Measurements from ENCODE around the gene GABRB2. TPM values are rescaled to one million over a fixed set of nuclear protein-coding genes. Genes with fewer than 3 reads are reported as not detected.
A peak's percentile ranks its signal among the peaks of the same experiment; 100 is the strongest.

Gene GABRB2
- total RNA-seq, 1 donor from 2014 or later = not detected

DNA sequence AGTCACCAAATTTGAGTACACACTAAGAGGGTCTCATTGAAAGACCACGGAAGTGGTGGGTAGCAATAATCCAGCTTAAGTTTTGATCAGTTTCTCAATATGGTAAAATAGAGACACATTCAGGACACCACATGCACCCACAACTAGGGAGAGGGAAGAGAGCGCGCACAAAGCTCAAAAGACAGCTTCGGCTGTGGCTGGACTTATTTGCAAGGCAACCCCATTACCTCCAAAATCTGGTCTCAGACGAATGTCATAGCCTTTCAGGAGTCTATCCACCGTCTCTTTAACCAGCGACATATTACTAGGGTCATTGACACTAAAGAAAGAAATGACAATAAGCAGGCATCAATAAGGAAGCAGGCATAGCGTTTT, 443 bp downstream of the GABRB2 start:
- Mint-ChIP-seq H3K4me1 (ENCODE audit: unreplicated experiment) (peaks cover 21% of the 10 kb centered on the region), H3K9me3 (ENCODE audit: unreplicated experiment) (peaks cover 5% of the 10 kb centered on the region), H3K27me3 (ENCODE audit: unreplicated experiment) (peaks cover 50% of the 10 kb centered on the region), H3K4me3 (ENCODE audit: unreplicated experiment) (peak overlapping the region; percentile 74), H3K27ac (ENCODE audit: unreplicated experiment) (no peak overlapping the region), H3K36me3 (ENCODE audit: unreplicated experiment) (no peaks in the 10 kb centered on the region)
- DNase-seq (ENCODE audit: extremely low spot score, unreplicated experiment) = no peak
- TF ChIP-seq, protein P1, sequence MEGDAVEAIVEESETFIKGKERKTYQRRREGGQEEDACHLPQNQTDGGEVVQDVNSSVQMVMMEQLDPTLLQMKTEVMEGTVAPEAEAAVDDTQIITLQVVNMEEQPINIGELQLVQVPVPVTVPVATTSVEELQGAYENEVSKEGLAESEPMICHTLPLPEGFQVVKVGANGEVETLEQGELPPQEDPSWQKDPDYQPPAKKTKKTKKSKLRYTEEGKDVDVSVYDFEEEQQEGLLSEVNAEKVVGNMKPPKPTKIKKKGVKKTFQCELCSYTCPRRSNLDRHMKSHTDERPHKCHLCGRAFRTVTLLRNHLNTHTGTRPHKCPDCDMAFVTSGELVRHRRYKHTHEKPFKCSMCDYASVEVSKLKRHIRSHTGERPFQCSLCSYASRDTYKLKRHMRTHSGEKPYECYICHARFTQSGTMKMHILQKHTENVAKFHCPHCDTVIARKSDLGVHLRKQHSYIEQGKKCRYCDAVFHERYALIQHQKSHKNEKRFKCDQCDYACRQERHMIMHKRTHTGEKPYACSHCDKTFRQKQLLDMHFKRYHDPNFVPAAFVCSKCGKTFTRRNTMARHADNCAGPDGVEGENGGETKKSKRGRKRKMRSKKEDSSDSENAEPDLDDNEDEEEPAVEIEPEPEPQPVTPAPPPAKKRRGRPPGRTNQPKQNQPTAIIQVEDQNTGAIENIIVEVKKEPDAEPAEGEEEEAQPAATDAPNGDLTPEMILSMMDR (IDR thresholded peaks at IDR 0.05) = no peak

DNA sequence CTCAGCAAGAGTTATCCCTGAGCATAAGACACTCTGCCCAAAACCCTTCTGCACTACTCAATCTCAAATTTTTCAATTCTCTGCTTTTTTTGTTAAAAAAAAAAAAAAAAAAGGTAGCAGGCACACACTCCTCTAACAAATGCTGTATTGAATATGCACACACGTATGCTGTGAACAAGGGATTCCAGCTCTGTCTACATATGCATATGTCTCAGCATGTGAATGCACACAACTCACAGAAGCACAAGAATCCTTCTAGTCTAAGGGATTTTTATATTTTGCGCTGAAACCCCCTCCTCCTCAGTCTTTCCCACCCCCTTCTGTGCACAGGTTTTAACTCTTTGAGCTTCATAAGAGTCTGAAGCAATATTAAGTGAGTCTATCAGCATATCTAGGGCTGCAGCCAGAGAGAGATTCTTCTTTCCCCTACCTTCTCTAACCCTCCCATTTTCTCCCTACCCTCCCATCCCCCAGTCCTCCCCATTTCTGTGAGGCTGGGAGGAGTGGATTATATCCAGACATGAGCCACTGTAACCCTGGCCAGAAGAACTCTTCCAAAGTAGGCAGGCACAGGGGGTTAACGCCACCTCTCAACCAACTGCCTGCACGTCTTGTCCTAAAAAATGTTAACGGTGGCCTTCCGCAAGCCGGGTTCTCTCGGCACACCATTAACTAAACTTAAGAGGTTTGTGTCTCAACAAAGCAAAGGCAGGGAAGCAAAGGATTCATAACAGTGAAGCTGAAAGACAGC, 1.0 kb downstream of the GABRB2 start:
- TF ChIP-seq, protein P1 (IDR thresholded peaks at IDR 0.05) = no peak
- Mint-ChIP-seq H3K27me3 (ENCODE audit: unreplicated experiment) (peaks cover 50% of the 10 kb centered on the region), H3K4me3 (ENCODE audit: unreplicated experiment) (no peak overlapping the region), H3K27ac (ENCODE audit: unreplicated experiment) (no peak overlapping the region), H3K4me1 (ENCODE audit: unreplicated experiment) (peaks cover 21% of the 10 kb centered on the region), H3K9me3 (ENCODE audit: unreplicated experiment) (no peaks in the 10 kb centered on the region), H3K36me3 (ENCODE audit: unreplicated experiment) (no peaks in the 10 kb centered on the region)
- DNase-seq (ENCODE audit: extremely low spot score, unreplicated experiment) = no peak

GRCh38 chr5:161544350-161544765, 2.2 kb downstream of the GABRB2 start:
- peaks cover 48% of the 10 kb centered on the region for H3K27me3 Mint-ChIP-seq (ENCODE audit: unreplicated experiment)
- H3K36me3 Mint-ChIP-seq (ENCODE audit: unreplicated experiment) = no peaks in the 10 kb centered on the region
- DNase-seq (ENCODE audit: extremely low spot score, unreplicated experiment) = no peak
- peaks cover 21% of the 10 kb centered on the region for H3K4me1 Mint-ChIP-seq (ENCODE audit: unreplicated experiment)
- H3K27ac Mint-ChIP-seq (ENCODE audit: unreplicated experiment) = no peak overlapping the region
- no peaks in the 10 kb centered on the region for H3K9me3 Mint-ChIP-seq (ENCODE audit: unreplicated experiment)
- H3K4me3 Mint-ChIP-seq (ENCODE audit: unreplicated experiment) = no peak overlapping the region
- TF ChIP-seq, protein P1 (IDR thresholded peaks at IDR 0.05) = peak; percentile 82

DNA sequence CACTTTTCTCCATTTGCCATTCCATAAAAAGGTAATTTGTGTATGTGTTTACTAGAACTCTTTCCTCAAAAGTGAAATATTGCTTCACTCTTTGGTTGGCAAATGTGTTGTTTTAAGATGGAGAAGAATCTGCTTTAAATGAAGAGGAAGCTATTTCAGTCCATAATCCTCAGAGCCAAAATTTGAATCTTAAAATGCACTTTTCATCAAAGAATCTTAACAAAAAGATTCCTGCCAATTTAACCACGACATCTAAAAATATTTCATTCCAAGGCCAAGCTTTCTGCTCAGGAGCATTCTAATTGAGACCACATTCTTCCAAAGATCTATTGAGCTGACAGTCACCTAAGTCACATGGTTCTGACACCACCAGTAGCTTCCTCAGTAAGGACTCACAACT, 7.5 kb downstream of the GABRB2 start:
- H3K4me1 Mint-ChIP-seq (ENCODE audit: unreplicated experiment) = no peaks in the 10 kb centered on the region
- H3K27ac Mint-ChIP-seq (ENCODE audit: unreplicated experiment) = no peak overlapping the region
- no peaks in the 10 kb centered on the region for H3K9me3 Mint-ChIP-seq (ENCODE audit: unreplicated experiment)
- H3K36me3 Mint-ChIP-seq (ENCODE audit: unreplicated experiment) = no peaks in the 10 kb centered on the region
- TF ChIP-seq, protein P1 (IDR thresholded peaks at IDR 0.05) = no peak
- peaks cover 2% of the 10 kb centered on the region for H3K27me3 Mint-ChIP-seq (ENCODE audit: unreplicated experiment)
- no peak overlapping the region for H3K4me3 Mint-ChIP-seq (ENCODE audit: unreplicated experiment)
- DNase-seq (ENCODE audit: extremely low spot score, unreplicated experiment) = no peak

- Mint-ChIP-seq H3K27me3 (ENCODE audit: unreplicated experiment) (no peaks in the 10 kb centered on the region), H3K9me3 (ENCODE audit: unreplicated experiment) (no peaks in the 10 kb centered on the region), H3K36me3 (ENCODE audit: unreplicated experiment) (no peaks in the 10 kb centered on the region), H3K27ac (ENCODE audit: unreplicated experiment) (no peak overlapping the region), H3K4me3 (ENCODE audit: unreplicated experiment) (no peak overlapping the region), H3K4me1 (ENCODE audit: unreplicated experiment) (no peaks in the 10 kb centered on the region)
- DNase-seq (ENCODE audit: extremely low spot score, unreplicated experiment) = no peak
- TF ChIP-seq, protein P1 (IDR thresholded peaks at IDR 0.05) = no peak
Measured at GRCh38 chr5:161535762-161536161, 10.8 kb downstream of the GABRB2 start.

Data from osteocyte (in vitro differentiated cells).